Loucy (cell line): ENCODE results near the gene B3GALT6.

Experiments
- H2AFZ ChIP-seq: fragments of 200-600 bp; sonication (generic); 2 replicates; pipeline ENCODE4 v1.6.0; 2016; ENCODE audit warnings: antibody characterized with exemption, mild to moderate bottlenecking, low read length, moderate library complexity
- H3F3A ChIP-seq: fragments of 200-600 bp; 2 replicates; pipeline ENCODE4 v1.6.0; 2016; ENCODE audit warnings: antibody characterized with exemption, low read depth, mild to moderate bottlenecking
- H3K27me3 ChIP-seq: fragments of 200-600 bp; sonication (generic); 2 replicates; pipeline ENCODE4 v1.6.1; 2014; ENCODE audit warnings: low read length, mild to moderate bottlenecking; ENCODE audit not compliant: insufficient read depth, poor library complexity, severe bottlenecking
- H3K36me3 ChIP-seq: fragments of 200-600 bp; sonication (generic); 2 replicates; pipeline ENCODE4 v1.6.1; 2016; ENCODE audit warnings: low read length; ENCODE audit not compliant: insufficient read depth
- H3K4me1 ChIP-seq: fragments of 200-600 bp; sonication (generic); 2 replicates; pipeline ENCODE4 v1.5.1; 2014; ENCODE audit warnings: low read length, mild to moderate bottlenecking; ENCODE audit not compliant: insufficient read depth, poor library complexity, severe bottlenecking
- H3K4me2 ChIP-seq: fragments of 200-600 bp; sonication (generic); 2 replicates; pipeline ENCODE4 v1.6.0; 2014; ENCODE audit warnings: antibody characterized with exemption, low read length, low read depth, mild to moderate bottlenecking; ENCODE audit not compliant: poor library complexity, severe bottlenecking
- H3K4me3 ChIP-seq: fragments of 200-600 bp; sonication (generic); 2 replicates; pipeline ENCODE4 v1.5.1; 2014; ENCODE audit warnings: low read length, mild to moderate bottlenecking, mixed read lengths; ENCODE audit not compliant: poor library complexity, severe bottlenecking
- H3K79me2 ChIP-seq: fragments of 200-600 bp; sonication (generic); 2 replicates; pipeline ENCODE4 v1.6.1; 2014; ENCODE audit warnings: low read length; ENCODE audit not compliant: insufficient read depth
- H3K9ac ChIP-seq: fragments of 200-600 bp; sonication (generic); 2 replicates; pipeline ENCODE4 v1.6.0; 2014; ENCODE audit warnings: mild to moderate bottlenecking, low read depth, low read length, moderate library complexity; ENCODE audit not compliant: poor library complexity, severe bottlenecking
- H3K9me2 ChIP-seq: fragments of 200-600 bp; sonication (generic); replicated peaks from 2 replicates; pipeline ENCODE4 v1.6.1; 2016; ENCODE audit warnings: low read depth, low read length, mixed read lengths
- H3K9me3 ChIP-seq: fragments of 200-600 bp; sonication (generic); 2 replicates; pipeline ENCODE4 v1.6.1; 2014; ENCODE audit warnings: mild to moderate bottlenecking, antibody characterized with exemption, low read length, low read depth; ENCODE audit not compliant: insufficient read depth
- H4K20me1 ChIP-seq: fragments of 200-600 bp; sonication (generic); 2 replicates; pipeline ENCODE4 v1.6.0; 2014; ENCODE audit warnings: antibody characterized with exemption, low read length, mild to moderate bottlenecking; ENCODE audit not compliant: insufficient read depth, poor library complexity, severe bottlenecking
- EZH2phosphoT487 ChIP-seq: fragments of 200-600 bp; IDR thresholded peaks from 2 replicates; pipeline ENCODE4 v1.6.1; 2018; ENCODE audit warnings: antibody characterized with exemption, mild to moderate bottlenecking, moderate library complexity, borderline replicate concordance
- TF ChIP-seq, protein P1 (sequence below): fragments of 200-600 bp; sonication (generic); conservative IDR thresholded peaks from 2 replicates; pipeline ENCODE4 v1.5.1; 2014; ENCODE audit warnings: mild to moderate bottlenecking, antibody characterized with exemption, low read length

B3GALT6 gene

DNA sequence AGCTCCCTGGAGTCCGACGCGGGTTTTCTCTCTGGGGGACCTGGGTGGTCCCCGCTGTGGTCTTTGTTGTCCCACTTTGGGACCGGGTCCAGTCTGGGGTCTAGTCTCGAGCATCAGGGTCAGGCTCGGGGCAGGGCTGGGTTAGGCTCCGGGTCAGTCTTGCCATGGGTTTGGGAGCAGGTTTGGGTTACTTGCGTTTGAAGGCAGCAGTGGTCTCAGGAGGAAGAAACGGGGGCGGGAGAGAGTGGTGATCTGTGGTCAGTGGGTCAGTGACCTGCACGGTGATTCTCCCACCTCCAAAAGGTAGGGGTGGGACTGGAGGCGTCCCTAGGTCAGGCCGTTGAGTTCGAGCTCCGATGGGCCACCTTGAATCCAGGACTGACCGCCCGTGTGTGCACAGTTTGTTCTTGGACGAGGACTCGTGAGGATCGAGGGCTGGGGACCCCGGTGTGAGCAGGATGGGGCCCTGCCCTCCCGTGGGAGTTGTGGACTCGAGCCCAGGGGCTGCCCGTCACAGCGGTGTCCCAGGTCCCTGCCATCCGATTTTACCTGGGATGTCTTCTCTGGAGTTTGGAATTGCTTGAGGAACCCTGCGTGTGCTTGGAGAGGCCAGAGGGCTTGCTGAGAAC is 2.3 kb downstream of the B3GALT6 start:
- Histone ChIP-seq H3K9me3 (no peaks in the 10 kb centered on the region), H3K79me2 (peaks cover 55% of the 10 kb centered on the region), H3K4me1 (peaks cover 18% of the 10 kb centered on the region), H3K27me3 (no peaks in the 10 kb centered on the region), H3K4me3 (peak overlapping the region; percentile 72), H3K9ac (peak overlapping the region; percentile 66), H3F3A (no peaks in the 10 kb centered on the region), H3K4me2 (peak overlapping the region; percentile 87), H4K20me1 (peaks cover 5% of the 10 kb centered on the region), H3K9me2 (no peaks in the 10 kb centered on the region), H2AFZ (no peak overlapping the region), H3K36me3 (no peaks in the 10 kb centered on the region)
- TF ChIP-seq, protein P1, sequence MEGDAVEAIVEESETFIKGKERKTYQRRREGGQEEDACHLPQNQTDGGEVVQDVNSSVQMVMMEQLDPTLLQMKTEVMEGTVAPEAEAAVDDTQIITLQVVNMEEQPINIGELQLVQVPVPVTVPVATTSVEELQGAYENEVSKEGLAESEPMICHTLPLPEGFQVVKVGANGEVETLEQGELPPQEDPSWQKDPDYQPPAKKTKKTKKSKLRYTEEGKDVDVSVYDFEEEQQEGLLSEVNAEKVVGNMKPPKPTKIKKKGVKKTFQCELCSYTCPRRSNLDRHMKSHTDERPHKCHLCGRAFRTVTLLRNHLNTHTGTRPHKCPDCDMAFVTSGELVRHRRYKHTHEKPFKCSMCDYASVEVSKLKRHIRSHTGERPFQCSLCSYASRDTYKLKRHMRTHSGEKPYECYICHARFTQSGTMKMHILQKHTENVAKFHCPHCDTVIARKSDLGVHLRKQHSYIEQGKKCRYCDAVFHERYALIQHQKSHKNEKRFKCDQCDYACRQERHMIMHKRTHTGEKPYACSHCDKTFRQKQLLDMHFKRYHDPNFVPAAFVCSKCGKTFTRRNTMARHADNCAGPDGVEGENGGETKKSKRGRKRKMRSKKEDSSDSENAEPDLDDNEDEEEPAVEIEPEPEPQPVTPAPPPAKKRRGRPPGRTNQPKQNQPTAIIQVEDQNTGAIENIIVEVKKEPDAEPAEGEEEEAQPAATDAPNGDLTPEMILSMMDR = no peak
- no peak for TF ChIP-seq EZH2phosphoT487

DNA sequence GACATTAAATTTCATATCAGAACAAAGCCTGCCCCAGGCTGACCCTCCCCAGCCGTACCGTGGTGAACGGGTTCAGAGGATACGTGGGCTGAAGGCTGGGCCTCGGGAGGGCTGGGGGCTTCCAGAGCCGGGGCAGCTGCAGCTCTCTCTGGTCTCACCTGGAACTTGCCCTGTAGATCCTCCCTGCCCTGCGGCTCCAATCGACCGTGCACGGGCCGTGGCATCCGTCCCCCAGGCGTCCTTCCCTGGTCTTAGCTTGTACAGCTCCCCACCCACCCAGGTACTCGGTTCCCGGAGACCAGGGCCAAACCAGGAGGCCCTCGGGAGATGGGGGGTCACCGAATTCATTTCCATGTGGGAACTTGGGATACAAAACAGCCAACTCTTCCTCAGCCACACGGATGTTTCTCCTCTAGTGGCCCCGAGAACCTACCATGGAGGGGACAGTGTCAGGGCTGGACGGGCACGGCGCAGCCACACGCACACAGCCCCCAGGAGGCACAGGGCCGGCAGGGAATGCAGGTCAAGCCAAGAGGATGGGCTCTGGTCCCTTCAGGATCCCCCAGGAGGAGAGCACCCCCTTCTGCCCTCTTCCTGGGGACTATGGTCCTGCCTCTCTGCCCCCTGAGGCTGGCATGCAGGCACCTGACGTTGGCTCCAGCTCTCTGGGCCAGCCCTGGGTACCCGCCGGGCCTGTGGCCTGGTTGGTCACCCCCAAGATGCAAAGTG is 3.1 kb downstream of the B3GALT6 start:
- Histone ChIP-seq H3K4me1 (peaks cover 12% of the 10 kb centered on the region), H3F3A (no peaks in the 10 kb centered on the region), H3K36me3 (no peaks in the 10 kb centered on the region), H3K9ac (no peak overlapping the region), H2AFZ (no peak overlapping the region), H3K79me2 (peaks cover 46% of the 10 kb centered on the region), H3K4me3 (no peak overlapping the region), H4K20me1 (peaks cover 3% of the 10 kb centered on the region), H3K27me3 (no peaks in the 10 kb centered on the region), H3K9me2 (no peaks in the 10 kb centered on the region), H3K9me3 (no peaks in the 10 kb centered on the region), H3K4me2 (peak overlapping the region; percentile 87)
- no peak for TF ChIP-seq EZH2phosphoT487
- TF ChIP-seq, protein P1 = no peak

DNA sequence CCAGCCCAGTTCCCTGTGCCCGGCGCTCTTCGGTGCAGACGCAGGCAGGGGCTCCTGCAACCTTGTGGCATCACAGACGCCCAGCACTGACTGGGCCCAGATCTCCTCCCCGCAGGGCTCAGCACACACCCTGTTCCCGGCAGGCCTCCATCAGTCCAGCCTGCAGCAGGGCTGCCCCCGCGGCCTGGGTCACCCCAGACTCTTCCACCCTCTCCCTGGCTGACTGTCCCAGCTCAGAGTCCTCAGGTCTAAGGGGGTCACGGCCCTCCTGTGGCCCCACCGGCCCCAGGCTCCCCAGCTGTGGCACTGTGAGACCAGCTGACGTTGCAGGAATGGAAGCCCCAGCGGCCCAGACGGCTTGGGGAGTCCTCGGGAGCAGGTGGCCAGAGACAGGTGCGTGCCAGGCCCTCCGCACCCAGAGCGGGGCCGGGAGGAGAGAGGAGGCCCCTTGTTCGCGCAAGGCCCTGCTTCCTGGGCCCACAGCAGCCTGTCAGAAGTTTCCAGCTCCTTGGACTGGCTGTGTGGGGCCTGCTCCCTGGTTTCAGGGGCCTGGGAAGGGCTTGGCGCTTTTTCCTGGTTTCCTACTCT is 4.2 kb downstream of the B3GALT6 start:
- Histone ChIP-seq H3F3A (no peaks in the 10 kb centered on the region), H3K4me2 (no peak overlapping the region), H4K20me1 (peaks cover 3% of the 10 kb centered on the region), H3K79me2 (peaks cover 35% of the 10 kb centered on the region), H3K9me2 (no peaks in the 10 kb centered on the region), H3K27me3 (no peaks in the 10 kb centered on the region), H3K9ac (no peak overlapping the region), H3K4me1 (peaks cover 11% of the 10 kb centered on the region), H2AFZ (no peak overlapping the region), H3K4me3 (no peak overlapping the region), H3K9me3 (no peaks in the 10 kb centered on the region), H3K36me3 (no peaks in the 10 kb centered on the region)
- TF ChIP-seq, protein P1 = no peak
